Activated naive CD8-positive, alpha-beta T cell treated with anti-CD3 and anti-CD28 coated beads, Interleukin-2, amount 10 ng/mL, durations not matched to agents 7 days and 5 days (primary cell): ENCODE results near the gene GLA. TPM values are rescaled to one million over a fixed set of nuclear protein-coding genes. Genes with fewer than 3 reads are reported as not detected.
A peak's percentile ranks its signal among the peaks of the same experiment; 100 is the strongest.

ENCODE experiments used
- ATAC-seq: fragments of 150-1000 bp; cut with Tn5 transposase; one replicate; pipeline ENCODE4 v1.10.0; 2021; ENCODE audit warnings: low read depth, moderate library complexity
- POLR2A ChIA-PET: fragments of 350-600 bp; sonication (Branson Sonifier 250); formaldehyde crosslinking; loops from one replicate; lab custom pipeline; 2021; ENCODE audit warnings: antibody characterized with exemption; lab: Charles Lee
- DNase-seq: peaks from one replicate; pipeline ENCODE4 v3.0.0; 2021
- H3K27ac Mint-ChIP-seq: one replicate; pipeline ENCODE4 v1.8.0; 2022; ENCODE audit warnings: mild to moderate bottlenecking, mixed read lengths
- H3K27me3 Mint-ChIP-seq: one replicate; pipeline ENCODE4 v1.8.0; 2022; ENCODE audit warnings: mild to moderate bottlenecking, moderate library complexity, mixed read lengths
- H3K36me3 Mint-ChIP-seq: one replicate; pipeline ENCODE4 v1.8.0; 2021; ENCODE audit warnings: mild to moderate bottlenecking, mixed read lengths
- H3K4me1 Mint-ChIP-seq: one replicate; pipeline ENCODE4 v1.8.0; 2021; ENCODE audit warnings: mixed read lengths
- H3K4me3 Mint-ChIP-seq: one replicate; pipeline ENCODE4 v1.8.0; 2022; ENCODE audit warnings: mild to moderate bottlenecking, moderate library complexity, mixed read lengths
- H3K9me3 Mint-ChIP-seq: one replicate; pipeline ENCODE4 v1.8.0; 2021; ENCODE audit warnings: mixed read lengths
- total RNA-seq, 2 experiments: library from RNA; stranded (reverse); gene quantifications; one replicate each; pipeline ENCODE4 v1.2.3, GENCODE V29; 2021

The GLA gene
- total RNA-seq, 2 experiments from 2014 or later: 27.7 to 32.5 TPM

DNA sequence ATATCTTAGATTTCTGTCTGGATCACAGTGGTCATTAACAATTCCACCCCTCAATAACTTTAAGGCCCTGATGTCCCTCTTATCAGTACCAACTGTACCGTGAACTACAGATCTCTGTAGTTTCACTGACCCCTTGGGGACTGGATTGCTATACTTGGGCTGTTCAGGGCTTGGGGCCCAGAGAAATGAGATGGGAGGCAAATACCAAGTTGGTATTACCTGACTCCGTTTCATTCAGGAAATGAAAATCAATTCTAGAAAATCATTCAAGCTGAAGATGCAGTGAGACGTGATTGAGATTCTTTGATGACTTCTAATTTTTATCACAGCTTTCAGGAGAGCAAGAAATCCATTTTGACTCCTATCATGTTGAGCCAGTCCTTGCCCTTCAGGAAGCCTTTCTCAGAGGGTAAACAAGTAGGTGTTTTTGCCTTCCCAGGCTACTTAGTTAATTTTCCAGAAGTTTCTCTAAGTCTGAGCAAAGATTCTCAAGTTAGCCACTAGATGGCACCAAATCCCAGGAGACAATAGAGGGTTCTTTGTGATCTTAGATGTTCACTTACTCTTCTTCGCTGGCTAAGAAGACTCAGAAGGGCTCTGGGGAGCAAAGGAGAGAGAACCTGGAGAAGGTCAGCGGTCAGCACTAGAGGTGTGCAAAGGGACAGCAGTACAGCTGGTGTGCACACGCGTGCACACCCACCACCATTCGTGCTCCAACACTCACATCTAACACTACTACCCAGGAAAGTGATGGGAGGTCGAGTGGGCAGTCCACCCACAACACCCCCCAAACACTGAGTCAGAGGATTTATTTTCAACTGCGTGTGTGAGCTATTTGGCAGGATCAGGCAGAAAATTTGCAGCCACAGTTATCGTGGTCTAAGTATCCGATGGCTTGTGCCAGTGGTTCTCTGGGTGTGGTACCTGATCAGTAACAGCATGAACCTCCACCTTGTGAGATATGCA is 7.7 kb upstream of the GLA start:
- H3K27ac Mint-ChIP-seq: no peak overlapping the region
- H3K9me3 Mint-ChIP-seq: no peaks in the 10 kb centered on the region
- peaks cover 9% of the 10 kb centered on the region for H3K36me3 Mint-ChIP-seq
- peak; percentile 52 for ATAC-seq
- DNase-seq: no peak
- H3K4me1 Mint-ChIP-seq: peaks cover 29% of the 10 kb centered on the region
- H3K27me3 Mint-ChIP-seq: no peaks in the 10 kb centered on the region
- POLR2A ChIA-PET: interaction anchor here (1.6 kb wide), 1 partner anchor 8 kb away, joined by 6 read pairs; the partner anchor contains the start of genes GLA and HNRNPH2
- H3K4me3 Mint-ChIP-seq: no peak overlapping the region

DNA sequence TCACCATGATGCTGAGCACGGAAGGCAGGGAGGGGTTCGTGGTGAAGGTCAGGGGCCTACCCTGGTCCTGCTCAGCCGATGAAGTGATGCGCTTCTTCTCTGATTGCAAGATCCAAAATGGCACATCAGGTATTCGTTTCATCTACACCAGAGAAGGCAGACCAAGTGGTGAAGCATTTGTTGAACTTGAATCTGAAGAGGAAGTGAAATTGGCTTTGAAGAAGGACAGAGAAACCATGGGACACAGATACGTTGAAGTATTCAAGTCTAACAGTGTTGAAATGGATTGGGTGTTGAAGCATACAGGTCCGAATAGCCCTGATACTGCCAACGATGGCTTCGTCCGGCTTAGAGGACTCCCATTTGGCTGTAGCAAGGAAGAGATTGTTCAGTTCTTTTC is 4.3 kb upstream of the GLA start:
- no peak overlapping the region for H3K27ac Mint-ChIP-seq
- H3K4me1 Mint-ChIP-seq: peaks cover 24% of the 10 kb centered on the region
- POLR2A ChIA-PET: interaction anchor here (0.7 to 1.2 kb wide), 2 partner anchors 20 to 569 kb away, joined by 3 read pairs; no protein-coding TSS in a partner anchor

GRCh38 chrX:101410461-101410860 is 2.7 kb upstream of the GLA start:
- DNase-seq: no peak
- peak overlapping the region; percentile 82 for H3K4me3 Mint-ChIP-seq
- POLR2A ChIA-PET: no interaction called here
- peak overlapping the region; percentile 67 for H3K27ac Mint-ChIP-seq
- peaks cover 11% of the 10 kb centered on the region for H3K36me3 Mint-ChIP-seq
- no peaks in the 10 kb centered on the region for H3K27me3 Mint-ChIP-seq
- H3K4me1 Mint-ChIP-seq: peaks cover 24% of the 10 kb centered on the region
- ATAC-seq: no peak
- no peaks in the 10 kb centered on the region for H3K9me3 Mint-ChIP-seq

More for the DNA sequence above, 4.3 kb upstream of the GLA start:
- H3K27me3 Mint-ChIP-seq: no peaks in the 10 kb centered on the region
- DNase-seq (no peak), ATAC-seq (no peak)
- peaks cover 11% of the 10 kb centered on the region for H3K36me3 Mint-ChIP-seq
- no peak overlapping the region for H3K4me3 Mint-ChIP-seq
- H3K9me3 Mint-ChIP-seq: no peaks in the 10 kb centered on the region

DNA sequence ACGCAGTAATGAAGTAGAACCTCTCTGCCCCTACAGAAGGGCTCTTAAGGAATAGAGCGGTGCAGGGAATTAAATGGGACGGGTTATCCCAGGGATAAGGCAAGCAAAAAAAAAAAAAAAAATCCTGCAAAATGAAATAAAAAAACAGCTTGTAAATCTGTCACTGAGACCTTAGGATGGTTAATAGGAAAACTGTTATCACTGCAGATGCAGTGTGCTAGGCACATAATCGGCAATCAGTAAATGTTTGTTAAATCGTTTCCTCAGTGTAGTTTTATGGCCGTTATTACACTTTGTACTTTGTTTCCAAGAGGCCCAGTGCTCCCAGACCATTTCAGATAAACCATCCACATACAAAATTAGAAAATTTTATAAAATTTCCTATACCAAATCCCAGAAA is 1.3 kb upstream of the GLA start:
- Mint-ChIP-seq H3K4me1 (peaks cover 22% of the 10 kb centered on the region), H3K9me3 (no peaks in the 10 kb centered on the region), H3K4me3 (peak overlapping the region; percentile 98), H3K27me3 (no peaks in the 10 kb centered on the region), H3K27ac (peak overlapping the region; percentile 98), H3K36me3 (peaks cover 13% of the 10 kb centered on the region)
- DNase-seq (no peak), ATAC-seq (no peak)
- POLR2A ChIA-PET: interaction anchor here (0.9 kb wide), 1 partner anchor 9 kb away, joined by 3 read pairs; no protein-coding TSS in a partner anchor

DNA sequence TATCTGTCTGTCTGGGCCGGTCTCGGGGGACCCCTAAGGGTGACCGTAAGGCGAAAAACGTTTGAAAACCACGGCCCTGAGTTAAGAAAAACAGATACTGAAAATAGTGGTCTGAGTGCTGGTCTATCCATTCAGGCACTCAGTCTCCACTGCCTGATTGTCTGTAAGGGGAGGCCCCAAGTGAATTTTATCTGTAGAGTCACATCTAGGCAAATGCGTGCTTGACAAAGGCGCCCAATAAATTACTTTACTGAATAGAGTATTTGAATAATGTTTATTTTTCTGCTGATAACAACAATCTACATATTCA is 762 bp upstream of the GLA start:
- Mint-ChIP-seq H3K36me3 (peaks cover 14% of the 10 kb centered on the region), H3K4me1 (peaks cover 22% of the 10 kb centered on the region)

GRCh38 chrX:101407167-101407747 is 468 bp downstream of the GLA start:
- POLR2A ChIA-PET: interaction anchor here (0.7 to 1.7 kb wide), 3 partner anchors 9 to 1955 kb away, joined by 3 to 11 read pairs (median 6); partner anchors contain the start of gene RPL36A
- peaks cover 12% of the 10 kb centered on the region for H3K36me3 Mint-ChIP-seq
- ATAC-seq (no peak), DNase-seq (no peak)
- peak overlapping the region; percentile 98 for H3K4me3 Mint-ChIP-seq
- no peaks in the 10 kb centered on the region for H3K9me3 Mint-ChIP-seq
- peak overlapping the region; percentile 98 for H3K27ac Mint-ChIP-seq
- no peaks in the 10 kb centered on the region for H3K27me3 Mint-ChIP-seq
- H3K4me1 Mint-ChIP-seq: peaks cover 18% of the 10 kb centered on the region

More for the DNA sequence above, 762 bp upstream of the GLA start:
- DNase-seq: no peak
- POLR2A ChIA-PET: interaction anchor here (0.9 kb wide), 1 partner anchor 10 kb away, joined by 3 read pairs; no protein-coding TSS in a partner anchor
- Mint-ChIP-seq H3K4me3 (peak overlapping the region; percentile 98), H3K27ac (peak overlapping the region; percentile 98), H3K9me3 (no peaks in the 10 kb centered on the region), H3K27me3 (no peaks in the 10 kb centered on the region)
- ATAC-seq: no peak

DNA sequence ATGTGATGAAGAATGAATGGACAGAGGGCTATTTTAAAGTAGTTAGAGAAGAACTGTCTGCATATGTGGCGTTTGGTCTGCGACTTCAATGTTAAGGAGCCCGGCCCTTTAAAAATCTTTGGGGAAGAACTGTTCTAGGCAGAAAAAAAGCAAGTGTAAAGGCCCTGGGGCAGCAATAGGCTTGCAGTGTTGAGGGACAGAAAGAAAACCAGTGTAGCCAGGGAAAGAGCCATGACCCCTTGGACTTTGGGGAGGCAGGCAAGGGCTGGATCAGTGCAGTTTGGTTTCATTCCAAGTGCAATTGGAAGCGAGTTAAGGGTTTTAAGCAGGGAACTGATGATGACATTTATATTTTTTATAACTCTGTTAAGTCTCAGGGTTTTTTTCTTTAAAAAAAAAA is 7.9 kb downstream of the GLA start:
- Mint-ChIP-seq H3K4me1 (peaks cover 5% of the 10 kb centered on the region), H3K27ac (no peak overlapping the region), H3K9me3 (no peaks in the 10 kb centered on the region), H3K27me3 (no peaks in the 10 kb centered on the region), H3K36me3 (peaks cover 16% of the 10 kb centered on the region), H3K4me3 (no peak overlapping the region)
- ATAC-seq: no peak
- POLR2A ChIA-PET: no interaction called here
- no peak for DNase-seq

GRCh38 chrX:101398694-101399093 is 9.0 kb downstream of the GLA start:
- Mint-ChIP-seq H3K36me3 (peaks cover 15% of the 10 kb centered on the region), H3K4me3 (no peak overlapping the region), H3K4me1 (peaks cover 8% of the 10 kb centered on the region), H3K27me3 (no peaks in the 10 kb centered on the region), H3K27ac (no peak overlapping the region), H3K9me3 (no peaks in the 10 kb centered on the region)
- POLR2A ChIA-PET: no interaction called here
- DNase-seq: no peak
- no peak for ATAC-seq

DNA sequence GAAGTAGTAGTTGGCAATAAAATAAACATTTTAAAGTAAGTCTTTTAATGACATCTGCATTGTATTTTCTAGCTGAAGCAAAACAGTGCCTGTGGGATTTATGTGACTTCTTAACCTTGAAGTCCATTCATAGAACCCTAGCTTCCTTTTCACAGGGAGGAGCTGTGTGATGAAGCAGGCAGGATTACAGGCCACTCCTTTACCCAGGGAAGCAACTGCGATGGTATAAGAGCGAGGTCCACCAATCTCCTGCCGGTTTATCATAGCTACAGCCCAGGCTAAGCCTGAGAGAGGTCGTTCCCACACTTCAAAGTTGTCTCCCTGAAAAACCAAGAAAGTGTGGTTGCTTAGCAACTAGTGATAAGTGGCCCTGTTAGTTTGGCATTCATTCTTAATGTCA is 9.9 kb downstream of the GLA start:
- Mint-ChIP-seq H3K36me3 (peaks cover 21% of the 10 kb centered on the region), H3K4me3 (no peak overlapping the region), H3K9me3 (no peaks in the 10 kb centered on the region), H3K27me3 (no peaks in the 10 kb centered on the region), H3K27ac (no peak overlapping the region), H3K4me1 (peaks cover 12% of the 10 kb centered on the region)
- ATAC-seq (no peak), DNase-seq (no peak)
- POLR2A ChIA-PET: no interaction called here

DNA sequence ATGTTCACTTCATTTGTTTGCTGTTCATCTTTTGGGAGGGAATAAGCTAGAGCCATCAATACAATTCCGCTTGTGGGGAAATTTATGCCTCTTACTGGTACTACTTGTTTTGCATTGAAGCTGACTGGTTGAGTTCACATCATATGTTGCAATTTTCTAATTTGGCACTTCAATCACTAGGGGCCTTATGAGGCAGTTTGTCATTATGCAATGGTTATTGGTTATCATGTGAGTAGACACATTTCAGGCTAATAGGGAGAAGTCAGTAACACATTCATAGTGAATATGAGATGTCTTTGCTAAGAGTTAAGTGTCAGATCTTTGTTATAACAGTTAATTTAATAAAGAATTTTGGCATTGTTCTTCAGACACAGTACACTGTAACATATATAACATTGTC is 11.9 kb downstream of the GLA start:
- no peak overlapping the region for H3K4me3 Mint-ChIP-seq
- peaks cover 27% of the 10 kb centered on the region for H3K4me1 Mint-ChIP-seq
- H3K27ac Mint-ChIP-seq: no peak overlapping the region
- ATAC-seq: no peak
- no peaks in the 10 kb centered on the region for H3K9me3 Mint-ChIP-seq
- DNase-seq: no peak
- POLR2A ChIA-PET: no interaction called here
- no peaks in the 10 kb centered on the region for H3K27me3 Mint-ChIP-seq
- peaks cover 27% of the 10 kb centered on the region for H3K36me3 Mint-ChIP-seq

DNA sequence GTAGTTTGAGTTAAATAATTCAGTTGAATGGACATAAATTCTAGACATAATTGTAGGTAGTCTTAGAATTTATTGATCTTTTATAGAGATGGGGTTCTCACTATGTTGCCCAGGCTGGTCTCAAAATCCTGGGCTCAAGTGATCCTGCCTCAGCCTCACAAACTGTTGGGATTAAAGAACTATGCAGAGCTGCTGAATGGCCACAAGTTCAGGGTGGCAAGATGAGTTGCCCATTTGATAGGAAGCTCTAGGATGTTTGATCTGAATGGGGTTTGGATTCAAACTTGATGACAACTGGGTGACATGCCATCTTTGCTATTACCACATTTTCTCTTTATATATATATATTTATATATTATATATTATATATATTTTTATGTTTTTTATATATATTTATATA is 13.4 kb downstream of the GLA start:
- Mint-ChIP-seq H3K9me3 (no peaks in the 10 kb centered on the region), H3K4me3 (no peak overlapping the region), H3K27me3 (no peaks in the 10 kb centered on the region), H3K4me1 (peaks cover 31% of the 10 kb centered on the region), H3K27ac (no peak overlapping the region), H3K36me3 (peaks cover 19% of the 10 kb centered on the region)
- no peak for DNase-seq
- POLR2A ChIA-PET: no interaction called here
- ATAC-seq: no peak

DNA sequence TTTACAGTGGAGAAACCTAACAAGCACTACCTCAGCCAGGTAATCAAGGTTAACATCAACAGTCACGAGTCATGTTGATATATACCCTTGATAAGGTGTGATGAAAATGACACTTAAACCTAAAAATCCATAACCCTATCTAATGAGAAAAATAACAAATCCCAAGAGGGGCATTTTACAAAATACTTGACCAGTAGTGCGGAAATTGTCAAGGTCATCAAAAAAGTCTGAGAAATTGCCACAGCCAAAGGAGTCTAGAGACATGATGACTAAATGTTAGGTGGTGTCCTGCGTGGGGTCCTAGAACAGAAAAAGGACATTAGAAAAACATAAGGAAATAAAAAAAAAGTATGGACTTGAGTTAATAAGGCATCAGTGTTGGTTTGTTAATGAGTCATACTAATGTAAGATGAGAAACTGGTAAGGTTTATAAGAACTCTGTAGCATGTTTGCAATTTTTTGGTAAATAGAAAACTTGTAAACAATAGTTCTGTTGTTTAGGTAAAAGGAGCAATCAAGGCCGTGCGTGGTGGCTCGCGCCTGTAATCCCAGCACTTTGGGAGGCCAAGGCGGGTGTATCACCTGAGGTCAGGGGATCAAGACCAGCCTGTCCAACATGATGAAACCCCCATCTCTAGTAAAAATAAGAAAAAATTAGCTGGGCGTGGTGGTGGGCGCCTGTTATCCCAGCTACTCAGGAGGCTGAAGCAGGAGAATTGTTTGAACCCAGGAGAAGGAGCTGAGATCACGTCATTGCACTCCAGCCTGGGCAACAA is 14.0 kb downstream of the GLA start:
- POLR2A ChIA-PET: interaction anchor here (1.3 kb wide), 1 partner anchor 27 kb away, joined by 10 read pairs; no protein-coding TSS in a partner anchor
- ATAC-seq: no peak

GRCh38 chrX:101391831-101392230 is 15.9 kb downstream of the GLA start:
- peak overlapping the region; percentile 76 for H3K27ac Mint-ChIP-seq
- H3K27me3 Mint-ChIP-seq: no peaks in the 10 kb centered on the region
- DNase-seq (no peak), ATAC-seq (no peak)
- H3K4me1 Mint-ChIP-seq: peaks cover 31% of the 10 kb centered on the region
- POLR2A ChIA-PET: interaction anchor here (0.9 kb wide), 2 partner anchors 12 to 20 kb away, joined by 3 read pairs; no protein-coding TSS in a partner anchor
- H3K9me3 Mint-ChIP-seq: no peaks in the 10 kb centered on the region
- H3K36me3 Mint-ChIP-seq: peaks cover 17% of the 10 kb centered on the region
- H3K4me3 Mint-ChIP-seq: peak overlapping the region; percentile 95

More for the DNA sequence above, 14.0 kb downstream of the GLA start:
- H3K9me3 Mint-ChIP-seq: no peaks in the 10 kb centered on the region
- no peaks in the 10 kb centered on the region for H3K27me3 Mint-ChIP-seq
- H3K4me1 Mint-ChIP-seq: peaks cover 31% of the 10 kb centered on the region
- H3K4me3 Mint-ChIP-seq: peak overlapping the region; percentile 32
- H3K36me3 Mint-ChIP-seq: peaks cover 18% of the 10 kb centered on the region
- peak overlapping the region; percentile 58 for H3K27ac Mint-ChIP-seq
- DNase-seq: no peak
